Thoracic aorta (tissue), 2 donors: ENCODE data around the gene PPP2R3A. TPM values are rescaled to one million over a fixed set of nuclear protein-coding genes. Genes with fewer than 3 reads are reported as not detected.
"Not testable (repeated sequence)": the region's sequence is repeated elsewhere in the genome, so short reads cannot be mapped to it uniquely, and the experiment has no call there.

Experiments
- ATAC-seq: fragments of 150-250 bp; one replicate; pipeline ENCODE4 v1.8.0; 2017; ENCODE audit warnings: low read depth; ENCODE audit not compliant: insufficient number of reproducible peaks, low FRiP score
- DNase-seq: peaks from one replicate; pipeline ENCODE4 v3.0.0-alpha.2; 2020; ENCODE audit warnings: low spot score
- H3K27ac ChIP-seq, 2 donors: fragments of 200-600 bp; sonication (generic); 1 replicate in 1 of 2; 2 replicates in 1 of 2; pipeline ENCODE4 v1.5.1; 2016; ENCODE audit warnings: mild to moderate bottlenecking in 2 of 2, moderate library complexity in 2 of 2
- H3K27me3 ChIP-seq: fragments of 200-600 bp; sonication (generic); replicated peaks from 2 replicates; pipeline ENCODE4 v1.6.0; 2016; ENCODE audit warnings: mild to moderate bottlenecking; ENCODE audit not compliant: insufficient read depth
- H3K36me3 ChIP-seq: fragments of 200-600 bp; sonication (generic); one replicate; pipeline ENCODE4 v1.5.1; 2016
- H3K4me1 ChIP-seq, 2 donors: fragments of 200-600 bp; sonication (generic); 1 replicate in 1 of 2; 2 replicates in 1 of 2; pipeline versions ENCODE4 v1.5.1 to v1.6.0; 2016; ENCODE audit warnings: low read depth in 2 of 2, mild to moderate bottlenecking in 1 of 2; ENCODE audit not compliant: control insufficient read depth in 1 of 2
- H3K4me3 ChIP-seq: fragments of 200-600 bp; sonication (generic); 2 replicates; pipeline ENCODE4 v1.5.1; 2016; ENCODE audit warnings: mild to moderate bottlenecking
- H3K9me3 ChIP-seq: fragments of 200-600 bp; sonication (generic); 2 replicates; pipeline ENCODE4 v1.5.1; 2016
- total RNA-seq, 2 donors: library from RNA; depleted of rRNA; stranded (reverse); fragments of >200 nt; gene quantifications; one replicate each; pipeline versions ENCODE4 v1.1.0 to v1.2.3, GENCODE V29; 2016
- TF ChIP-seq, protein P1 (sequence below): fragments of 200-600 bp; sonication (generic); IDR thresholded peaks from one replicate; pipeline ENCODE4 v1.5.1; 2019; ENCODE audit warnings: antibody characterized with exemption

The PPP2R3A gene
- total RNA-seq, 2 donors from 2014 or later = 6.8 to 18.0 TPM

DNA sequence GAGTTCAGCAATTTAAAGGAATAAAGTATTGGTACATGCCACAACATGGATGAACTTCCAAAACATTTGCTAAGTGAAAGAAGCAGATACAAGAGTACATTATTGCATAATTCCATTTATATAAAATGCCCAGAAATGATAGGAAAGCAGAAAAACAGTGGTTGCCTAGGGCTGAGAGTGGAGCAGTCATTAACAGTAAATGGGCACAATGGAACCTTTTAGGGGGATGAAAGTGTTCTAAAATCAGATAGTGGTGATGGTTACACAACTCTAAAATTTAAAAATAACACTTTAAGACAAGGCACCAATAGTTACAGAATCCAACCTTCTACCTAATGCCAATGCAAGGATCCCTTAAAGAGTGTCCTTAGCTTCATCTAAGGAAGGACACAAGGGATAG lies 196.0 kb downstream of the PPP2R3A start:
- Histone ChIP-seq H3K27me3 (no peaks in the 10 kb centered on the region), H3K27ac (no peak overlapping the region), H3K9me3 (no peaks in the 10 kb centered on the region), H3K36me3 (no peaks in the 10 kb centered on the region), H3K4me1 (peaks cover 25 to 26% of the 10 kb centered on the region in 2 donors), H3K4me3 (no peak overlapping the region)
- DNase-seq (no peak), ATAC-seq (no peak)
- TF ChIP-seq, protein P1, sequence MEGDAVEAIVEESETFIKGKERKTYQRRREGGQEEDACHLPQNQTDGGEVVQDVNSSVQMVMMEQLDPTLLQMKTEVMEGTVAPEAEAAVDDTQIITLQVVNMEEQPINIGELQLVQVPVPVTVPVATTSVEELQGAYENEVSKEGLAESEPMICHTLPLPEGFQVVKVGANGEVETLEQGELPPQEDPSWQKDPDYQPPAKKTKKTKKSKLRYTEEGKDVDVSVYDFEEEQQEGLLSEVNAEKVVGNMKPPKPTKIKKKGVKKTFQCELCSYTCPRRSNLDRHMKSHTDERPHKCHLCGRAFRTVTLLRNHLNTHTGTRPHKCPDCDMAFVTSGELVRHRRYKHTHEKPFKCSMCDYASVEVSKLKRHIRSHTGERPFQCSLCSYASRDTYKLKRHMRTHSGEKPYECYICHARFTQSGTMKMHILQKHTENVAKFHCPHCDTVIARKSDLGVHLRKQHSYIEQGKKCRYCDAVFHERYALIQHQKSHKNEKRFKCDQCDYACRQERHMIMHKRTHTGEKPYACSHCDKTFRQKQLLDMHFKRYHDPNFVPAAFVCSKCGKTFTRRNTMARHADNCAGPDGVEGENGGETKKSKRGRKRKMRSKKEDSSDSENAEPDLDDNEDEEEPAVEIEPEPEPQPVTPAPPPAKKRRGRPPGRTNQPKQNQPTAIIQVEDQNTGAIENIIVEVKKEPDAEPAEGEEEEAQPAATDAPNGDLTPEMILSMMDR = no peak

DNA sequence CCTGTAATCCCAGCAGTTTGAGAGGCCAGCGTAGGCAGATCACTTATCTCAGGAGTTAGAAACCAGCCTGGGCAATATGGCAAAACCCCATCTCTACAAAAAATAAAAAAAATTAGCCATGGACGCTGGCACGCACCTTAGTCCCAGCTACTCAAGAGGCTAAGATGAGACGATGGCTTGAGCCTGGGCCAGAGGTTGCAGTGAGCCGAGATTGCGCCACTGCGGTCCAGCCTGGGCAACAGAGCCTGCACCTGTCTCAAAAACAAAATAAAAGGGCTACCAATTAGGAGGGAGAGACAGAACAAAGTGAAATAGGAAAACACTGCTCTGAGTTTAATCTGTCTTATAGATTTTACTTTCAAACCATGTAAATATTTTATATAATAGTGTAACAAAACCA lies 196.8 kb downstream of the PPP2R3A start:
- Histone ChIP-seq H3K27me3 (no peaks in the 10 kb centered on the region), H3K9me3 (no peaks in the 10 kb centered on the region), H3K27ac (no peak overlapping the region), H3K36me3 (no peaks in the 10 kb centered on the region), H3K4me1 (peaks cover 25 to 29% of the 10 kb centered on the region in 2 donors), H3K4me3 (no peak overlapping the region)
- no peak for ATAC-seq
- DNase-seq = no peak
- TF ChIP-seq, protein P1 = no peak

DNA sequence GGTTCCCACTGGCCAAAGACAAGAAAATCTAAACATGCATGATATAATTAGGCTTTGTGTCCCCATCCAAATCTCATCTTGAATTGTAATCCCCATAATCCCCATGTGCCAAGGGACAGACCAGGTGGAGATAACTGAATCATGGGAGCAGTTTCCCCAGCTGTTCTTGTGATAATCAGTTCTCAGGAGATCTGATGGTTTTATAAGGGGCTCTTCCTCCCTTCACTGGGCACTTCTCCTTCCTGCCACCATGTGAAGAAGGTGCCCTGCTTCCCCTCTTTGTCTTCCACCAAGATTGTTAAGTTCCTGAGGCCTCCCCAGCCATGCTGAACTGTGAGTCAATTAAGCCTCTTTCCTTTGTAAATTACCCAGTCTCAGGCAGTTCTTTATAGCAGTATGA lies 198.1 kb downstream of the PPP2R3A start:
- H3K4me1 ChIP-seq = peaks cover 22 to 28% of the 10 kb centered on the region in 2 donors
- H3K27ac ChIP-seq, DNase-seq, ATAC-seq, H3K27me3 ChIP-seq, H3K36me3 ChIP-seq, H3K9me3 ChIP-seq, H3K4me3 ChIP-seq: not testable (repeated sequence)

DNA sequence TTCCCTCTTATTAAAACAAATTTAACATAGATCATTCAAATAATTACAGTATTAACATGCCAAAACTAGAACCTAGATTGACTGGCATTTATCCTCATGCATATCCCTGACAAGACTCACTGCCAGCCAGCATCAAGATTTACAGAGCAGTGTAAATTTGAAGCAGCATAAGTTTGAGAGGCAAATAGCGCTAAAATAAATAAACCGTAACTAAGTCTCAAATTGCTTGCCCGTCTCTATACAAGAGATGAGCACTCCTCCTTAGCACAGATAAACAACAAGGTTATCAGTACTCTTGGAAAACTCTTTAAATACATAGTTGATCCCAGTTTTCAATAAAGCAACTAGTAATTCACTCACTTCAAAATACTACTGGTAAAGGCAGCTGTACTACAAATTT lies 201.0 kb downstream of the PPP2R3A start:
- Histone ChIP-seq H3K4me1 (peaks cover 27 to 31% of the 10 kb centered on the region in 2 donors), H3K9me3 (no peaks in the 10 kb centered on the region), H3K4me3 (no peak overlapping the region), H3K27ac (no peak overlapping the region), H3K27me3 (no peaks in the 10 kb centered on the region), H3K36me3 (no peaks in the 10 kb centered on the region)
- no peak for ATAC-seq
- TF ChIP-seq, protein P1 = no peak
- no peak for DNase-seq

DNA sequence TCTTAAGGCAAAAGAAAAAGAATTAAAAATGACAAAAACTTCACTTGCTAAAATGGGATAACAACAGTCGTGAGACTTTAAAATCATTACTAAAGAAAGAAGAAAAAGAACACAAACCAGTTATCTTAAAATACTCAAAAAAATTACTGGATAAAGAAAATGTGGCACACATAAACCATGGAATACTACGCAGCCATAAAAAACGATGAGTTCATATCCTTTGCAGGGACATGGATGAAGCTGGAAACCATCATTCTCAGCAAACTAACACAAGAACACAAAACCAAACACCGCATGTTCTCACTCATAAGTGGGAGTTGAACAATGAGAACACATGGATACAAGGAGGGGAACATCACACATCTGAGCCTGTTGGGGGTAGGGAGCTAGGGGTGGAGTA lies 202.7 kb downstream of the PPP2R3A start:
- H3K4me1 ChIP-seq = peaks cover 18 to 21% of the 10 kb centered on the region in 2 donors
- not testable (repeated sequence) for H3K36me3 ChIP-seq, H3K4me3 ChIP-seq, H3K27me3 ChIP-seq, ATAC-seq, DNase-seq, H3K27ac ChIP-seq, H3K9me3 ChIP-seq

DNA sequence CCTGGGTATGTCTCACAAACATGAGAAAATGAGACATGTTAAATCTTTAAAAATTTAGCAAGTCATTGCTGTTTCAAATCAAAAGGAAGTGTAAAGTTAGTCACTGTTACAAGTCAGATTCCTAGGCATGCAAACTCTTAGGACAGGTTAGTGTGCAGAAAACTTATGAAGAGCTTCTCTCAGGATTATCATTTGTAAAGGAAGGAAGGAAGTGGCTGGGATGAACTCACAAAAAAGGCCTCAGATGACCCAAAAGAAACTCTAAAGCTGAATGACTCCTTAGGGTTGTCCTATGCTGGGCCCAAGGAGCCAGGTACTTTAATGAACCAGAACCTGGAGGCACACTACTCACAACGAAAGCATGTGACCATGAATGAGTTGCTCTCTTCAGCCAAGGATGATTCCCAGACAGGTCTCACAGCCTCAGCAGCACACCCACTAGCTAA lies 205.6 kb downstream of the PPP2R3A start:
- H3K4me3 ChIP-seq = no peak overlapping the region
- no peak for DNase-seq

More for the DNA sequence above, 205.6 kb downstream of the PPP2R3A start:
- no peak for ATAC-seq
- TF ChIP-seq, protein P1 = no peak
- H3K27ac ChIP-seq = no peak overlapping the region
- H3K27me3 ChIP-seq = no peaks in the 10 kb centered on the region
- H3K4me1 ChIP-seq = peaks cover 19 to 40% of the 10 kb centered on the region in 2 donors
- no peaks in the 10 kb centered on the region for H3K36me3 ChIP-seq
- H3K9me3 ChIP-seq = no peaks in the 10 kb centered on the region
